Measurements from ENCODE around the gene XPO4. TPM values are rescaled to one million over a fixed set of nuclear protein-coding genes. Genes with fewer than 3 reads are reported as not detected.

XPO4 gene
- total RNA-seq, 1 experiment from 2014 or later, result 34.1 TPM

GRCh38 chr13:20799726-20800416 lies 102.7 kb downstream of the XPO4 start:
- no peak overlapping the region for H3K18ac ChIP-seq (ENCODE audit: insufficient read length, low read depth, low read length)
- H3K23ac ChIP-seq (ENCODE audit: insufficient read length, low read depth, low read length), result no peak overlapping the region
- H3K4me2 ChIP-seq (ENCODE audit: insufficient read depth, insufficient read length, low read length), result no peak overlapping the region
- no peak overlapping the region for H3K4ac ChIP-seq (ENCODE audit: low read depth, low read length)
- Mint-ChIP-seq H3K27me3 (ENCODE audit: low read depth) (no peaks in the 10 kb centered on the region), H3K27ac (no peak overlapping the region), H3K36me3 (ENCODE audit: insufficient read depth in 1 of 3, low read depth in 3 of 3) (peaks cover 14 to 48% (median 47%) of the 10 kb centered on the region in 3 experiments; a peak in 6 of 7 replicates), H3K4me1 (no peaks in the 10 kb centered on the region), H3K9me3 (no peaks in the 10 kb centered on the region), H3K4me3 (no peak overlapping the region)
- no peak for TF ChIP-seq CTCF (conservative IDR thresholded peaks at IDR 0.05)
- no peak overlapping the region for H2BK5ac ChIP-seq (ENCODE audit: insufficient read length, low read length)
- H4K5ac ChIP-seq (ENCODE audit: insufficient read length, low read depth, low read length), result no peak overlapping the region
- H2AK5ac ChIP-seq (ENCODE audit: insufficient read length, low read length), result no peak overlapping the region
- H3K23me2 ChIP-seq (ENCODE audit: insufficient read length, low read depth, low read length, poor library complexity, severe bottlenecking), result no peaks in the 10 kb centered on the region
- H3K56ac ChIP-seq (ENCODE audit: insufficient read length, low read depth, low read length), result no peak overlapping the region
- H2BK20ac ChIP-seq (ENCODE audit: low read depth, low read length, poor library complexity, severe bottlenecking), result no peak overlapping the region
- H3K27me3 ChIP-seq (ENCODE audit: insufficient read depth, low read length), result no peaks in the 10 kb centered on the region
- H3K14ac ChIP-seq (ENCODE audit: insufficient read depth, low read length), result no peak overlapping the region
- no peak overlapping the region for H3T11ph ChIP-seq (ENCODE audit: low read length)
- no peaks in the 10 kb centered on the region; the same call in 1 of the 2 replicates for H3K79me2 ChIP-seq (ENCODE audit: insufficient read depth, low read length)
- H3K9me3 ChIP-seq (ENCODE audit: control insufficient read depth, low read depth, low read length), result no peaks in the 10 kb centered on the region
- H2BK15ac ChIP-seq (ENCODE audit: low read depth, low read length), result no peak overlapping the region
- no peak overlapping the region for H4K8ac ChIP-seq (replicated peaks; ENCODE audit: insufficient read length, low read depth, low read length)
- H3K4me1 ChIP-seq (ENCODE audit: insufficient read depth, low read length), result no peaks in the 10 kb centered on the region
- H2BK12ac ChIP-seq (ENCODE audit: insufficient read length, low read depth, low read length), result no peak overlapping the region
- H4K91ac ChIP-seq (ENCODE audit: insufficient read length, low read depth, low read length), result no peak overlapping the region
- no peak overlapping the region for H3K27ac ChIP-seq (ENCODE audit: insufficient read length, low read depth, low read length)
- H3K79me1 ChIP-seq (ENCODE audit: insufficient read depth, low read depth, low read length, poor library complexity, severe bottlenecking), result no peaks in the 10 kb centered on the region
- WGBS (ENCODE audit: extremely low coverage, insufficient read length, low lambda C conversion rate), result no CpG with 5 or more reads among the region's 6 CpGs
- DNase-seq, result no peak
- H2BK120ac ChIP-seq (ENCODE audit: low read depth, low read length, poor library complexity, severe bottlenecking), result no peak overlapping the region
- H4K20me1 ChIP-seq (ENCODE audit: control insufficient read depth, insufficient read depth, insufficient read length), result no peaks in the 10 kb centered on the region
- no peak overlapping the region for H2AFZ ChIP-seq (ENCODE audit: low read length)
- H3K9ac ChIP-seq (ENCODE audit: extremely low read depth, insufficient read length, low read length), result no peak overlapping the region

All from H9 (cell line).